Measurements from ENCODE around the gene IL34. TPM values are rescaled to one million over a fixed set of nuclear protein-coding genes. Genes with fewer than 3 reads are reported as not detected.
A peak's percentile ranks its signal among the peaks of the same experiment; 100 is the strongest.

IL34 gene
- total RNA-seq, 2 donors from 2014 or later = 11.9 to 55.6 TPM

DNA sequence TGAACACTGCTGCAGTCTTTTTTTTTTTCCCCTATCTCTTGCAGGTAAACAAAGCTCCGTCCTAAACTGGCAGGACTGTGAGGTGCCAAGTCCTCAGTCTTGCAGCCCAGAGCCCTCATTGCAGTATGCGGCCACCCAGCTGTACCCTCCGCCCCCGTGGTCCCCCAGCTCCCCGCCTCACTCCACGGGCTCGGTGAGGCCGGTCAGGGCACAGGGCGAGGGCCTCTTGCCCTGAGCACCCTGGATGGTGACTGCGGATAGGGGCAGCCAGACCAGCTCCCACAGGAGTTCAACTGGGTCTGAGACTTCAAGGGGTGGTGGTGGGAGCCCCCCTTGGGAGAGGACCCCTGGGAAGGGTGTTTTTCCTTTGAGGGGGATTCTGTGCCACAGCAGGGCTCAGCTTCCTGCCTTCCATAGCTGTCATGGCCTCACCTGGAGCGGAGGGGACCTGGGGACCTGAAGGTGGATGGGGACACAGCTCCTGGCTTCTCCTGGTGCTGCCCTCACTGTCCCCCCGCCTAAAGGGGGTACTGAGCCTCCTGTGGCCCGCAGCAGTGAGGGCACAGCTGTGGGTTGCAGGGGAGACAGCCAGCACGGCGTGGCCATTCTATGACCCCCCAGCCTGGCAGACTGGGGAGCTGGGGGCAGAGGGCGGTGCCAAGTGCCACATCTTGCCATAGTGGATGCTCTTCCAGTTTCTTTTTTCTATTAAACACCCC, 13.8 kb downstream of the IL34 start:
- H3K4me3 ChIP-seq = no peak overlapping the region
- H3K27ac ChIP-seq = no peak overlapping the region
- no peak for ATAC-seq (ENCODE audit: insufficient number of reproducible peaks, low FRiP score, low read depth)
- H3K9me3 ChIP-seq = no peaks in the 10 kb centered on the region
- H3K27me3 ChIP-seq (replicated peaks; ENCODE audit: insufficient read depth) = no peaks in the 10 kb centered on the region
- H3K4me1 ChIP-seq (ENCODE audit: control insufficient read depth in 1 of 2, low read depth in 2 of 2) = peaks cover 0 to 10% of the 10 kb centered on the region in 2 donors
- DNase-seq (ENCODE audit: low spot score) = no peak
- H3K36me3 ChIP-seq = peaks cover 24% of the 10 kb centered on the region
- TF ChIP-seq, protein P1, sequence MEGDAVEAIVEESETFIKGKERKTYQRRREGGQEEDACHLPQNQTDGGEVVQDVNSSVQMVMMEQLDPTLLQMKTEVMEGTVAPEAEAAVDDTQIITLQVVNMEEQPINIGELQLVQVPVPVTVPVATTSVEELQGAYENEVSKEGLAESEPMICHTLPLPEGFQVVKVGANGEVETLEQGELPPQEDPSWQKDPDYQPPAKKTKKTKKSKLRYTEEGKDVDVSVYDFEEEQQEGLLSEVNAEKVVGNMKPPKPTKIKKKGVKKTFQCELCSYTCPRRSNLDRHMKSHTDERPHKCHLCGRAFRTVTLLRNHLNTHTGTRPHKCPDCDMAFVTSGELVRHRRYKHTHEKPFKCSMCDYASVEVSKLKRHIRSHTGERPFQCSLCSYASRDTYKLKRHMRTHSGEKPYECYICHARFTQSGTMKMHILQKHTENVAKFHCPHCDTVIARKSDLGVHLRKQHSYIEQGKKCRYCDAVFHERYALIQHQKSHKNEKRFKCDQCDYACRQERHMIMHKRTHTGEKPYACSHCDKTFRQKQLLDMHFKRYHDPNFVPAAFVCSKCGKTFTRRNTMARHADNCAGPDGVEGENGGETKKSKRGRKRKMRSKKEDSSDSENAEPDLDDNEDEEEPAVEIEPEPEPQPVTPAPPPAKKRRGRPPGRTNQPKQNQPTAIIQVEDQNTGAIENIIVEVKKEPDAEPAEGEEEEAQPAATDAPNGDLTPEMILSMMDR (IDR thresholded peaks at IDR 0.05) = no peak

DNA sequence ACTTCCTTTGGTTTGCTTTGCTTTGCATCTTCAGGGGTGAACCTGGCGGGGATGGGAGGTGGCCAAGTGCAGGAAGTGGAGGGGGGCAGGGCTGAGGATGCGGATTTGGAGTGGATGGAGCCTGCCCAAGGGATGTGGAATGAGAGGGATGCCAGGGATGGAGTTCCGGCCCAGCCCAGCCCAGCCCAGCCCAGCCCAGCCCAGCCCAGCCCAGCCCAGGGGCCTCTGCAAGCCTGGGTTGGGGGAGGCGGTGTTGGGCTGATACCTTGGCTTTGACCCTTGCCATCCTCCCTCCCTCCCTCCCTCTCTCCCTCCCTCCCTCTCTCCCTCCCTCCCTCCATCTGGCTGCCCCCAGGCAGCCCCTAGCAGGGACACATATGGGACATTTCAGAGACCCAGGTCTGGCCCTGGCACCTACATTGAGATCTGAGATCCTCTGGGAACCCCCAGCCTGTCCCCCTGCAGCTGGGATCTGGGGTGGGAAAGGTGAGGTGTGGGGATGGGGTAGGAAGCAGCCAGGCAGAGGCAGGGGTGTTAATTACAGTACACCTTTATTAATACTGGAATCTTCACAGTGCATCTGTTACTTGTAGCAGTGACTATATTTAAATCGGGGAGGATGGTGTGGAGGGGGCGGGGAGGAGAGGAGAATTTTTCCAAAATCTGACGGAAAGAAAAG, 14.5 kb downstream of the IL34 start:
- Histone ChIP-seq H3K27ac (no peak overlapping the region), H3K4me1 (ENCODE audit: control insufficient read depth in 1 of 2, low read depth in 2 of 2) (peaks cover 0 to 10% of the 10 kb centered on the region in 2 donors), H3K36me3 (peaks cover 31% of the 10 kb centered on the region), H3K9me3 (no peaks in the 10 kb centered on the region), H3K4me3 (no peak overlapping the region), H3K27me3 (replicated peaks; ENCODE audit: insufficient read depth) (no peaks in the 10 kb centered on the region)
- no peak for DNase-seq (ENCODE audit: low spot score)
- no peak for ATAC-seq (ENCODE audit: insufficient number of reproducible peaks, low FRiP score, low read depth)
- TF ChIP-seq, protein P1 (IDR thresholded peaks at IDR 0.05) = no peak

DNA sequence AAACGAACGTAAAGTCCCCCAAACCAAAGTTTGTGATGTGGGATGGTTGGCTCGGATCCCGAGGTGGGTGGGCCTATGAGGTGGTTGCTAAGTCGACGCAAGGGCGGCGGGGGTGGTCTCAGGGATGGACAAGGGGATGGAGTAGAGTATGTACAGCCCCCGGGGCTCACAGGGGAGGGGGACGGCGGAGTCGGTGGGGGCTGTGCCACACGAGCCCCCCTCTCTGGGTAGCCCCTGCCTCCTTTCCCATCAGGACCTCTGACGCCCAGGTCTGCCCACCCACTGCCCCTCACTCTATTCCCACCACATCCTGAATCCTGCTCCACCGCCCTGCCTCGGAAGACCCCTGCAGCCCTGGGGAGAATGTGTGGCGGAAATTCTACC, 15.2 kb downstream of the IL34 start:
- no peaks in the 10 kb centered on the region for H3K9me3 ChIP-seq
- ATAC-seq (ENCODE audit: insufficient number of reproducible peaks, low FRiP score, low read depth) (no peak), DNase-seq (ENCODE audit: low spot score) (no peak)
- H3K27ac ChIP-seq = peak overlapping the region in 1 of 2 donors; percentile 1
- H3K4me3 ChIP-seq = no peak overlapping the region
- peaks cover 0 to 10% of the 10 kb centered on the region in 2 donors for H3K4me1 ChIP-seq (ENCODE audit: control insufficient read depth in 1 of 2, low read depth in 2 of 2)
- H3K36me3 ChIP-seq = peaks cover 37% of the 10 kb centered on the region
- H3K27me3 ChIP-seq (replicated peaks; ENCODE audit: insufficient read depth) = no peaks in the 10 kb centered on the region
- TF ChIP-seq, protein P1 (IDR thresholded peaks at IDR 0.05) = no peak

DNA sequence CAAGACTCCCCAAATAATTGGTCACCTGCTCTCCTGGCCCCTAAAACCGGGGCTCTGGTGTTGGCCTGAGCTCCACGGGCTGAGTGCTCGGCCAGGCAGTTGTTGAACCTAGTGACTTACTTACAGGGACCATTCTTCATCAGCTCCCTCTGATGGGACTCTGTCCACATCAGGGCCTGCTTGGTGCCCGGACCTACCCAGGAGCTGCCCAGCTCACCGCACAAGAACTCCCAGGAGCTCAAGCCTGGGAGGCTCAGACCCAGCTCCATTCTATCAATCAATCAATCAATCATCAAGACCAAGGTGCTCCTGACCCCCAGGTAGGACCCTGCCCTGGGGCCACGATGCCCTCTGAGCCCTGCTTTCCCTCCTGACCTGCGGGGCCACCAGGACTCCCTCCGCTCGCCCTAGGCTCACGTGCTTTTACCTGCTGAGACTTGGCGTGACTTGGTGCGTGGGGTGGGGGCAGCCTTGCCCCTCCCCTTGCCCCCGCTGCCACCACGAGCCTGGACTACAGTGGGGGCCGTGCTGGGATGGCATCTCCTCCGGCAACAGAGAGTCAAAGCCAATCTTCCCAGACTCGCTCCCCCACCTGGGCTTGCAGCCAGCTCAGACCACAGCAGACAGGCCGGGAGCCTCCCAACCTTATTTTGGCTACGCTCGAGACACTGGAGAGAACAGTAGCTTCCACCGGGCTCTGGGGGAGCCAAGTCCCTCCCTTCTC, 15.7 kb downstream of the IL34 start:
- Histone ChIP-seq H3K27ac (peak overlapping the region; percentile 1 to 47), H3K36me3 (peaks cover 37% of the 10 kb centered on the region), H3K9me3 (no peaks in the 10 kb centered on the region), H3K4me1 (ENCODE audit: control insufficient read depth in 1 of 2, low read depth in 2 of 2) (peaks cover 0 to 10% of the 10 kb centered on the region in 2 donors), H3K27me3 (replicated peaks; ENCODE audit: insufficient read depth) (no peaks in the 10 kb centered on the region), H3K4me3 (no peak overlapping the region)
- DNase-seq (ENCODE audit: low spot score) (no peak), ATAC-seq (ENCODE audit: insufficient number of reproducible peaks, low FRiP score, low read depth) (no peak)
- TF ChIP-seq, protein P1 (IDR thresholded peaks at IDR 0.05) = no peak

DNA sequence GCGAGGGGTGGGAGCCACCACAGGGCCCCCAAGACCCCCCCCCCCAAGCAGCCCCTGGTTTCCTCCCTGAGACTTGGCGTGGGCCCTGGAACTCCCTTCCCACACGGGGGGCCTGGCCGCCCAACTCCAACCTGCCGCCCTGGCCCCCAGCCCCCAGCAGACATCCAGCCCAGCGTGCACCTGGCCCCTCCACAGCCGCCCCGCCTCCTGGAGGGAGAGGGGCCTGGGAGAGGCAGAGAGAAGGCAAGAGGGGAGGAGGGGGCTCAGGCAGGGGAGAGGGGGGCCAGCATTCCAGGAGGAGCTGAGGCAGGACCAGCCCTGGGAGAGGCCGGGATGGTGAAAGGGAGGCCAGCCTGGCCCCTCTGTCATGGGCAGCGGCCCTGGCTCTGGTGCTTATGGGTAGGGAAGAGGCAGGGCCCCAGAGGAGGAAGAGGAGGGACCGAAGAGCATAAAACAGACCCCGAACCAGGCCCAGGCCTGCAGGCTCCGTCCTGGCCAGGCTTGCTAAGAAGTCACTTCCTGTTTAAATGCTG, 16.7 kb downstream of the IL34 start:
- H3K4me1 ChIP-seq (ENCODE audit: control insufficient read depth in 1 of 2, low read depth in 2 of 2) = peaks cover 0 to 10% of the 10 kb centered on the region in 2 donors
- no peak overlapping the region for H3K4me3 ChIP-seq
- H3K36me3 ChIP-seq = peaks cover 37% of the 10 kb centered on the region
- DNase-seq (ENCODE audit: low spot score) (no peak), ATAC-seq (ENCODE audit: insufficient number of reproducible peaks, low FRiP score, low read depth) (no peak)
- peak overlapping the region; percentile 1 to 47 for H3K27ac ChIP-seq
- TF ChIP-seq, protein P1 (IDR thresholded peaks at IDR 0.05) = no peak
- H3K27me3 ChIP-seq (replicated peaks; ENCODE audit: insufficient read depth) = no peaks in the 10 kb centered on the region
- no peaks in the 10 kb centered on the region for H3K9me3 ChIP-seq

All from thoracic aorta (tissue), 2 donors.